ENCODE measurements around the gene GRAP2.

DNA sequence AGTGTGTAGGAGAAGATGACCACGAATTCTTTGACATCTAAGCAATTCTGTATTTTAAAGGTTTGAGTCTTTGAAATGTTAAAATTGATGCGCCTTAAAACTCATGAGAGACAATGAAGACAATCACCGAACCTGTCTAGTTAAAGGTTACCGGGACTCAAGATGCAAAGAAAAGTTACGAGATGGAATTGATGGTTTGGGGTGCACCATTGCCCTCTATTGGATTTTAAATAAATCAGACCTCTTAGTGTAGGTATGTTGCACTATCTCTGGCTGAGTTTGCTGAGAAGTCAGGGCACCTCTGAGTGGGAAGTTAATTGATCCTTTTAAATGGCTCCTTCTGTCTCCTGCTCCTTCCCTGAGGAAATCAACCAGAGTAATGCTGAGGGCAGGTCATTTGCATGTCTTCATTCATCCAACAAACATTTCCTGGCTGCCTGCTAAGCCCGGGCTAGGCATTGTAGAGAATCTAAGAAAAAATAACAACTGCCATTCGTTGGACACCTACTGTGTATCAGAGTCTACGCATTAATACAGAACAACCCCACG, 39.9 kb downstream of the GRAP2 start:
- TF ChIP-seq, protein P1, sequence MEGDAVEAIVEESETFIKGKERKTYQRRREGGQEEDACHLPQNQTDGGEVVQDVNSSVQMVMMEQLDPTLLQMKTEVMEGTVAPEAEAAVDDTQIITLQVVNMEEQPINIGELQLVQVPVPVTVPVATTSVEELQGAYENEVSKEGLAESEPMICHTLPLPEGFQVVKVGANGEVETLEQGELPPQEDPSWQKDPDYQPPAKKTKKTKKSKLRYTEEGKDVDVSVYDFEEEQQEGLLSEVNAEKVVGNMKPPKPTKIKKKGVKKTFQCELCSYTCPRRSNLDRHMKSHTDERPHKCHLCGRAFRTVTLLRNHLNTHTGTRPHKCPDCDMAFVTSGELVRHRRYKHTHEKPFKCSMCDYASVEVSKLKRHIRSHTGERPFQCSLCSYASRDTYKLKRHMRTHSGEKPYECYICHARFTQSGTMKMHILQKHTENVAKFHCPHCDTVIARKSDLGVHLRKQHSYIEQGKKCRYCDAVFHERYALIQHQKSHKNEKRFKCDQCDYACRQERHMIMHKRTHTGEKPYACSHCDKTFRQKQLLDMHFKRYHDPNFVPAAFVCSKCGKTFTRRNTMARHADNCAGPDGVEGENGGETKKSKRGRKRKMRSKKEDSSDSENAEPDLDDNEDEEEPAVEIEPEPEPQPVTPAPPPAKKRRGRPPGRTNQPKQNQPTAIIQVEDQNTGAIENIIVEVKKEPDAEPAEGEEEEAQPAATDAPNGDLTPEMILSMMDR (conservative IDR thresholded peaks at IDR 0.05; ENCODE audit: low read length), result peak; percentile 31
- TF ChIP-seq EZH2phosphoT487 (IDR thresholded peaks at IDR 0.05; ENCODE audit: borderline replicate concordance), result no peak

All from Loucy (cell line).